Stimulated activated CD8-positive, alpha-beta memory T cell treated with anti-CD3 and anti-CD28 coated beads, Interleukin-12 subunit alpha, Interleukin-12 subunit beta, amount 100 ng/mL, for 24 hours (primary cell): Measurements from ENCODE around the gene DMD.

ENCODE experiments used
- DNase-seq: peaks from one replicate; pipeline ENCODE4 v3.0.0-alpha.2; 2020; ENCODE audit errors: extremely low read depth

Gene DMD

DNA sequence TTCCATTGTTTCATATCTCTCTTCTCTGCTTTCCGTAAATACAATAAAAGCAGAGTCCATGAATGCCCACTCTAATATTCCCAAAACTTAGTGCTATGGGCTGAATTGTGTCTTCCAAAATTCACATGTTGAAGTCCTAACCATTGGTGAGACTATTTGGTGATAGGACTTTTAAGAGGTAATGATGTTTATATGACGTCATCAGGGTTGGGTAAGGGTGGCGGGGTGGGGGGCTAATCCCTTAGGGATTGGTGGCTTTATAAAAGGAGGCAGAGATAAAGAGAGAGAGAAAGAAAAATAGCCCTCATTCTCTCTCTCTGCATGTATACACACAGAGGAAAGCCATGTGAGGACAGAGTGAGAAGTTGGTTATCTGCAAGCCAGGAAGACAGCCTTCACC, 722.2 kb downstream of the DMD start:
- no peak for DNase-seq

DNA sequence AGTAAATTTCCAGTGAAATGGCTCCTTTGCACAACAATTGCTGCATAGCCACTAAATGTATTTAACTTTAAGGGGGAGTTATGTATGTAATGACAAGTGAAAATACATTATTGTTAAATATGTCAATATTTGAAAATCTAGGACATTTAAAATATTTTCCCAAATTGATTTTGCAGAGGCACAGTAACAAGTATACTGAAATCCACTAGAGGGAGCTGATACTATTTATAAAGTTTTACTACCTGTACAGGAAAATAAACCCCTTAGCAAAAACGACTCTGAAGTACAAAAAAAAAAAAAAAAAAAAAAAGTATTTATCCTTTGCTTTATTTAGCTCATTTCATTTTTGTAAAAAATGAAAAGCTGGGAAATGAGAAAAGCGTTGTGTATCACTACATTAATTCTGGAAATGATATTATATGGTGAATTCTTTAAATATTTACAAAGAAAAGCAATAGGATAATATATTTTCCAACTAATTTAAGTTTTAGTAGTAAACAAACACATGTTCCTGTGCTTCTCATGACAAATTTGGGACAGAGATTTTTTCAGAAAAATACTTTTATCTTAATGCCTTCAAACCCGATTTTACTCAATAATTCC, 727.7 kb downstream of the DMD start:
- DNase-seq: no peak

DNA sequence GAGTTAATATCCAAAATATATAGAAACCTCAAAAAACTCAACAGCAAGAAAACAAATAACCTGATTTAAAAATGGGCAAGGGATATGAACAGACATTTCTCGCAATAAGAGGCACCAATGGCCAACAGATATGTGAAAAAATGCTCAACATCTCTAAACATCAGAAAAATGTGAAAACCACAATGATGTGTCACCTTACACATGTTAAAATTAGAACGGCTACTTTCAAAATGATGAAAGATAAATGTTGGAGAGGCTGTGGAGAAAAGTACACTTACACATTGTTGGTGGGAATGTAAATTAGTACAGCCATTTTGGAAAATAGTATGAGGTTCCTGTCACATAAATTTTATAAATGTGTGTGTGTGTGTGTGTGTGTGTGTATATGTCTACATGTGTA, 731.3 kb downstream of the DMD start:
- DNase-seq: no peak

DNA sequence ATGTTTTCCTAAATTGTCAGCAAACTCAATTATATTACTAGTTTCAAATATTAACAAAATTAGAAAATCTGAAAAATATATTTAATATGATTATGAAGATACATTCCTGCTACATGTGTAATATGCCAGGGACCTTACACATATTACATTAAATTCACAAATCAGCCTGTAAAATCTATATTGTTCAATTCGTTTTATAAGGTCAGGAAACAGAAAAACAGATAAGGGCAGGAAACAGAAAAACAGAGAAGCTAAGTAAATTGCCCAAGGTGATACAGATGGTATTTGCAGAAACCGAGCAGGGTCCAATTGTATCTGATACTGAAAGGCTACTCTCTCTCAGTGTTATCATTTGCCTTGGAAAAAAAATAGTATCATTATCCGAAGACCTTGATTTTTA, 739.0 kb downstream of the DMD start:
- DNase-seq: no peak

DNA sequence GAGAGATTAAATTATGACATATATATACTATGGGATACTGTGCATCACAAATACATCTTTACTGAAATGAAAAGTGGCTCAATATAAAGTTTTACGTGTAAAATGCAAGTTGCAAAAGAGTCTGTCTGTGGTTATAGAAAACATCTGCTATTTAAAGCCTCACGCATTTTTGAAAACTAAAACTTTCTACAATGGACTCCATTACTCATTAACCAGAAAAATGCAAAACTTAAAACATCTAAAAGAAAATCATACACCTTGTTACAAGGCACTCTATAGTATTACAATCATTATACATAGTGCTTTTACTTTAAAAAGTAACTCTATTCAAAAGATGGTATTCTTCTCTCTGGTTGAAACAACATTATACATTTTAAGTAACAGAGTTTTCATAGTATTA, 755.6 kb downstream of the DMD start:
- no peak for DNase-seq

DNA sequence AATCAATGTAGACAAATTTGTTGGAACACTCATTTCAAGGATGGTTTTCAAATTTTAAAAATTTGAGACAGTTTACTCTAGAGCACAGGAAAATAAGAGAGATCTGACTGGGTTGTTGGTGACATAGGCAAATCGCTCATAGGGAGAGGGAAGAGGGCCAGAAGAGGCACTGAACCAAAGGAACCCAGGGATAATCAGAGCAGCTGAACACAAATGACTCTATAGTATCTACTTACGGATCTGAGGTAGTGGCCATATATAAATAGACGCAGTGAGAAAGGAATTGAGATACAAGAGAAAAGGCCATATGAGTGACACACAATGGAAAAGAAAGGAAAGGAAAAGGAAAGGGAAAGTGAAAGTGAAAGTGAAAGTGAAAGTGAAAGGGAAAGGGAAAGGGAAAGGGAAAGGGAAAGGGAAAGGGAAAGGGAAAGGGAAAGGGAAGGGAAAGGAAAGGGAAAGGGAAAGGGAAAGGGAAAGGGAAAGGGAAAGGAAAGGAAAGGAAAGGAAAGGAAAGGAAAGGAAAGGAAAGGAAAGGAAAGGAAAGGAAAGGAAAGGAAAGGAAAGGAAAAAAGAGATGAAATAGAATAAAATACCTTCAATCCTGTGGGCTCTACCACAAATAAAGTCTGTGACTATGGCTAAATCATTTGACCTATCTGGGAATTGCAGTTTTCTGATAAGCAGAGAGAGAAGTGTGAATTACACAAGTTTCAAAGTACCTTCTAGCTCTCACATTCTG, 759.2 kb downstream of the DMD start:
- no peak for DNase-seq

DNA sequence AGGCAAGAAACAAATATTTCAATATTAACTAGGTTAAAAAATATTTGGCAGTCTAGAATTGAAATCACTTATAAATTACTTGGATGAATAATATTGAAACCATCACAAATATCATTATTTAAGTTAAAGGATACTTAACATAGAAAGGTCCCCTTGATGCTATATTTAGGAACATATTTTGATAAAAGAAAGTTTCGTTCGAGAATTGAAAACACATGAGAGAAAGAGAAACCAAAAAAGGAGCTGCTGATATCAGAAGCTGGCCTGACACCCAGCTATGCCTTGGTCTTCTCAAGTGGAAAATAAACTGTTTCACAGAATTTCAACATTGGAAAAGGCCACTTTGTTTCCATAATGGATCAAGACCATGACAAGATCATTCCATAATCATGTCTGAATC, 762.4 kb downstream of the DMD start:
- DNase-seq: no peak

DNA sequence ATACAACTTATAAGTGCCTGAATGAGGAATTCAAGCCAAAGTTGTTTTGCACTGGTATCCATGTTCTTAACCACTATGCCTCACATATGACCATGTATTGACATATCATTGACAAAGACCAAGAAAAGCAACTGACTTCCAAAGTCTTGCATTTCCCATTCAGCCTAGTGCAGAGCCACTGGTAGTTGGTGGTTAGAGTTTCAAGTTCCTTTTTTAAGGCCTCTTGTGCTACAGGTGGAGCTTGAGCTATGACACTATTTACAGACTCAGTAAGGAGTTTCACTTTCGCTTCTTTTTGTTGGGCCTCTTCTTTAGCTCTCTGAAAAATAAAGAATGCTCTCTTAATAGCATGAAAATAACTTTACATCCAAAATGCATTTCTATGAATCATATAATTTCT, 763.0 kb downstream of the DMD start:
- no peak for DNase-seq

DNA sequence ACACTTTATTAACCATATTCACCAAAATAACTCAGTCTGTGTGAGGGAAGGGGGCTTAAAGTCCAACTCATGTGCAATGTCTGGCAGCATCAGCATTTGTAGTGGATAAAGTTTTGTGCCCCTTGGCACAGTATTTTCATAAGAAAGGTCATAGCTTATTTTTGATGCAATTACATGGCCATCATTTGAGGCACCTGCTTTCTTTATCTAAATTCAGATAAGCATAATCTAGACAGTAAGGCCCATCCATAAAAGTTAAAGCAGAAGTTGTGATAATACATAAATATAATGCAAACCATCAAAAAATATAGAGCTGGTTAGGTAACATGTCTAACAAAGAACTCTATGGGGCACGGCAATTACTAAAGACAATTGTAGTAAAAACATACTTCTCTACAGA, 763.7 kb downstream of the DMD start:
- no peak for DNase-seq

DNA sequence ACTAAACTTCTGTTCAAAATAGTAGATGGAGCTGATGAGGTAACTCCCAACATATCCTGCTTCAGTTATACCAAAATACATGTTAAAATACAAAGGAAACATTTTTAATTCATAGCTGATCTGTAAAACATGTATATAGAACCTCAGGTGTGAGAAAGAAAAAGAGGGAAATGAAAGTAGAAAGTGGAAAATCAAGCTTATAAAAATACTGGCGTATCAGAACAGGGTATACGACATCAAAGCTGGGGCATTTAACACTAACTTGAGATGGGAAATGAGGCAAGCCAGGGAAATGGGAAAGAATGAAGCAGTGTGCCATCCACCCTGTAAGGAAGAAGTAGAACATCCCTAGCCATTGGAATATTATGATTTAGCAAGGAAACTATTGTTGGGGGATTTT, 767.5 kb downstream of the DMD start:
- no peak for DNase-seq

DNA sequence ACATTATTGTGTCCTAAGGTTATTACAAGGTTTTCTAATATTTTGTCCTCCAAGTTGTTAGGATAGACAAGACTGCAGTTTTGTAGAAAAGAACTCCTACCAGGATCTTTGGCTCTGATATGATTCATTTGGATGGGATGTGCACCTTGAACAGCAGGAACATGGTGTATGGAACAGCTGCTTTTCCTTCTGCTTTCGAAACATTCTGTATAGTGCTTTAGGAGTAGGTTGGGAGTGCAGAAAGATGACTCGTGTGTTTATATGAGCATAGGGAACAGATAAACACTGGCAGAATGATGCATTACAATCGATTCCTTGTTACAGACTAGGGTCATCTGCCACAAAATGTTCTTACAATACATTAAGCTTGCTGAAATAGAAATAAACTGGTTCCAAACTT, 790.1 kb downstream of the DMD start:
- DNase-seq: no peak

DNA sequence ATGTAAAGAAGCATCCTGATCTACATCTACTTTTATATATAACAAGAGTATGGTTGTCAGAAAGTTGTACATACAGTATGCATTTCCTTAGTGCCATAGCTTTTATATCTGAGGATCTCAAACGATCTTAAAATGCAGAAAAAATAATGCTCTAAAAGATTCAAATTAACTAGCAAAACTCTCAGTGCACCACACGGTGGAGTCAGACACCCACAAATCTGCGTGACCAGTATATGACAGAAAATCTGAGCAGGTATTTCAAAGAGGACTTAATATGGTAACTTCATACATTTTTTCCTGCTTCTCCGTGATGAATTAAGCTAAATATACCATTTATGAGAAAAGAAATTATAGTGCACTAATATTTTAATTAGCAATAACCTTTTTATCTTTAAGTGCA, 803.0 kb downstream of the DMD start:
- DNase-seq: no peak

DNA sequence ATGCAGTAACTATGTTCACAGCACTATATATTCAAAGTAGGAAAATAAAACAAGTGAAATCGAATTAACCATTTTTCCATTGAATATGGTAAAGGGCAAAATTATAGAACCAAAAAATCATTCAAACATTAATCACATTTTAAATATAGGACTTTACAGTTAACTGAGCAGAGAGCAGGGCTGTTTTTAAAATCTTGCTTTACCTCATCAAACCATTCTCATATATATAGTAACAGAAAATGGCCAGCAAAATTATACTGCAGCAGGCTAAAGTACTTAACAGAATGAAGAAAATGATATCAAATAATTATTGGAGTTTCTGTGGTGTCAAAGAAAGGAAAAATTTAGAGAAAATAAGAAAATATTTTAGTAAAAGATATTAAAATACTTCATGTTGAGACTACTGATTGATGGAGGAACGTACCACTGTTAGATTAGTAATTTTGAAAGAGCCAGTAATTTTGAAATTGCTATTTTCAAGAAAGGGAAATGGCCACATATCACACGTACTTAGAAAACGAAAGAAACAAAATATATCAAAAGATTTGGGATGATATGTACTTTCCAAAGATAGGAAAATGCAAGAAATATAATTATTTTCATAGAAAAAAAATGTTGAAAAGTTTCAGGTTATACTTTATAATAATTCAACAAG, 813.7 kb downstream of the DMD start:
- DNase-seq: no peak

DNA sequence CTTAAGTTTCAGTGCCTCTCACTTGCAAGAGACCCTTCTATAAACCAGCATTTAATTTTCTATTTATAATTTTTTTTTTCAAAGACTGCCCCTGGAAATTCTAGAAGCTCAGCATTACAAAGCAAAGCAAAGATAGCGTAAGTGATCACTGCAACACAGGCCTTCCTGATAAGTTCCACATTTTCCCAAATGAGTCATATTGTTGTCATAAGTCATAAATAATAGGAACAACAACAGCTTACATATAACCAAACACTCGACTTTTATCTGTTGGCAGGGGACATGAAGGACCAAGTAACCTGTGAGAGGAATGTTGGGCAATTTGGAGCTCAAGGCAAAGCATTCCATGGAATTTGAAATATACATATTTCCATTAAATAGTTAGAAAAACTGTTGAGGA, 815.5 kb downstream of the DMD start:
- no peak for DNase-seq

DNA sequence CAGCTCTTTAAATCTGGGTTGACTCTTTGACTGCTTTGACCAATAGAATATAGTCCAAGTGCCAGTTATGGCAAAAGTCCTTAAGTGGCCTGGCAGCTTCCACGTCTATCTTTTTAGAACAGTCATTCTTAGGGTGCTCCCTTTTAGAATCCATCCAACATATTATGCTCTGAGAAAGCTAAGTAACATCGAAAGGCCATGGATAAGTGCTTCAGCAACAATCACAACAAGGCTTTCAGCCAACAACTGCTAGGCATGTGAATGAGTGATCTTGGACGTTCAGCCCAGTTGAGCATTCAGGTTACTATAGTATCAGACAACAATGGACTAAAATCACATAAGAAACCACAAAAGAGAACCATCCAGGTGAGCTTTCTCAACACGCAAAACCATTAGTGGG, 818.7 kb downstream of the DMD start:
- no peak for DNase-seq

DNA sequence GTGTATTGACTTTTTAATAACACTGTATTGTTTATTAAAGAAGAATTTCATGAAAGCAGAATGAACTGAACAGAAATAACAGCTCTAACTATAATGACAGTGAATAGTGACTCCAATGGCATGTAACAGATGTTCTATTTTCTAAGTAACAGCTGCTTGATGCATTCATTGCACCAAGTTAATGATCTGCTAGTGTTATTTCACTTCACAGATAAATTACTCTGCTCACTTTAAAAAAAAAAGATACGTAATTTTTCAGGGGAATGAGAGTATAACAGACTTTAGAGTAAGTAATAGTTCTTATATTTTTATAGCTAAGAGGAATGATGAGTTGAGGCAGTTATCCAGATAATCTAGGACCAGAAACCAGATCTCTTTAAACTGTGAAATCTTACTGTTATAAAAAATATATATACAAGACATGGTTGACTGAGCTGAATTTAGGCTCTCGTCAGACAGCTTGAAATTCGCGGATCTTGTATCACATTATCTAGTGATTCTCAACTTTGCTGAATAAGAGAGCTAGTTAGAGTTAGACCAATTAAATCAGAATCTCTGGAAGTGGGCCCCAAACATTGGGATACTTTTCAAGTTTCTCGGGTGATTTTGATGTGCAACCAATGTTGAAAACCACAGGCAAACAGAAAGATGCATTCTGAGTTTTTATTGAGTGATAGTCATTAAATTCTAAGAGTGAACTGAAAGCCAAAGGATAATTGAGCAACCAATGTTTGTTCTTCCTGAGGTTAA, 840.7 kb downstream of the DMD start:
- DNase-seq: no peak

DNA sequence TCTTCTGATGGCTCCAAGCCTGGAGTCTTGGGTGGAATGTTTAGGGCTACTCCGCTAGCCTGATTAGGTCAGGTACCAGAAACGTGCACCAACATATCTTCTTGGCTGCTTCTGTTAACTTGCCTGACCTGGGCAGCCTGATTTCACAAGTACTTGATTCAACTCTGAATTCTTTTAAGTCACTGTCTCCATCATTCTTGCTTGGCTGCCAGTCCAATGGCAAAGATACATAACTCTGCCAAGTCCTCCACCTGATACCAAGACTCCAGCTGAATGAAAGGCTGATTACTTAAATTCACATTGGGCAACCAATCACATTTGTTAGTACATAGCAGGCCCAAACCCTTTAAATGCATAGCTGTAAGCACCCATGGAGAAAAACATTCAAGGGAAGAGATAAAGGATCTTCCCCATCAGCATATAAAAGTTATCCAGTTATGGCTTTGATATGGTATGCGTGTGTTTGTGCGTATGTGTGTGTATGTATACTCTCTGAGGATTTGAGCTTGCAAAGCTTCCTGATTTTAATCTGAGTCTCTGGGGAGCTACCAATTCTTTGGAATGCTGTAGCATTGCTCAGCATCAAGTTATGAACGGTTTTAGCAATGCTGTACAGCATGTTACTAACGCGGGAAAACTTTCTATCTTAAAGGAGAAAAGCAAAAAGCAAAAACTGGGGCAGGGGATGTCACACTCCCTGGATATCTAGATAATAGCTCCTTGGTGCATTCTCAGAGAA, 917.2 kb downstream of the DMD start:
- DNase-seq: no peak

DNA sequence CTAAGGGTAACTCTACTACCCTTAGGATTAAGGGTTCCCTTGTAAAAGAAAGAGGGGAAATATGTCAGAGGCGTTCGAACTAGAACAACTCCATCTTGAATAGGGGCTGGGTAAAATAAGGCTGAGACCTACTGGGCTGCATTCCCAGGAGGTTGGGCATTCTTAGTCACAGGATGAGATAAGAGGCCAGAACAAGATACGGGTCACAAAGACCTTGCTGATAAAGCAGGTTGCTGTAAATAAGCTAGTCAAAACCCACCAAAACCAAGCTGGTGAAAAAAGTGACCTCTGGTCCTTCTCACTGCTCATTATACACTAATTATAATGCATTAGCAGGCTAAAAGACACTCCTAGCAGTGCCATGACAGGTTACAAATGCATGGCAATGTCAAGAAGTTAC, 922.0 kb downstream of the DMD start:
- DNase-seq: no peak

DNA sequence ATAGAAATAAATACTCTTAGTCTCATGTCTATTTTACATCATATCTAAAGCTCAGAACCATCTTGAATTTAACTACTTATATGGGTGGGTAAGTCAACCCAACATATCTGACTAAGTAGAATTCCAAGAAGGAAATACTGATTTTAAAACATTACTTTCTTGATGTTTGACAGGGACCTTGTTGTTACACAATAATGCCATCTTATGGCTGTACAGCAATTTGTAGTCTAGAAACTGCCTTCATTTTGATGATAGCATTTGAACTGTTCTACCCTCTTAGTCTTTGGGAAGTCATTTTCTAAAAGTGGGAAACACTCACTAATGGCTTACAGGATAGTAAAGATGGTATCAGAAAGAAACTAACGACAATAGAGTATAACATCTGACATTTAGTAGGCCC, 929.5 kb downstream of the DMD start:
- DNase-seq: no peak

DNA sequence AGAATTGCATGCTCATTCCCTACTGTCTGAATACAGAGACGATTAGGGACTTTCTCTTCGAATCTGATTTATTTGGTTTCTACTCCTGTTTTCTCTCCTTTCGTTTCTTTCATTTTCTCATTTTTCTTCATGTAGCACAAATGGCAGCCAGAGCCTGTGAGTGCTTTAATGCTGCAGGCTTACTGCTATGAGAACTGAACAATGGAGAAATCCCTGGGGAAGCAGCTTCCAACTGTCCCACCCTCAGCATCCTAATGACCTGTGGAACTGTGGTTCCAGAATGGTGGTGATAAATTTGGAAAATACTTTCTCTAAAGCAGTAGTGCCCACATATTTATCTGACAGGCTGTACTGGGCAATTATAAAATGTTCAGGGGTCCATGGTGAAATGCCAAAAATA, 930.4 kb downstream of the DMD start:
- DNase-seq: no peak

DNA sequence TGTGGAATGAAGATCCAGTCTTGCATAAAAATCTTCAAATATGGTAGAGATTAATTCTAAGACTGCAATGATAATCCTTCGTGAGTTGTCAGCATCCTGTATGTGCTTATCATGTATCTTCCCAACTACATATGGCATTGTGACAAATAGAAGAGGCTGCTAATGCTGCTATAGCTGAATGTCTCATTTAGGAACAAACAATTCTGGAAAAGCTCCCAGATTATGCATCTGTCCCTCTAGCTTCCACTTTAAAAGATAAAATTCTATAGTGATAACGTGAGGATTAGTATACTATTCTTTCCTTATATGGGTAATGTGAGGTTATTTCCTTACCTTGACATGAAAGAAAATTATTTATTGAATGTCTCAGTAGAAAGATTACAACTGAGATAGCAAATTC, 930.9 kb downstream of the DMD start:
- DNase-seq: no peak

DNA sequence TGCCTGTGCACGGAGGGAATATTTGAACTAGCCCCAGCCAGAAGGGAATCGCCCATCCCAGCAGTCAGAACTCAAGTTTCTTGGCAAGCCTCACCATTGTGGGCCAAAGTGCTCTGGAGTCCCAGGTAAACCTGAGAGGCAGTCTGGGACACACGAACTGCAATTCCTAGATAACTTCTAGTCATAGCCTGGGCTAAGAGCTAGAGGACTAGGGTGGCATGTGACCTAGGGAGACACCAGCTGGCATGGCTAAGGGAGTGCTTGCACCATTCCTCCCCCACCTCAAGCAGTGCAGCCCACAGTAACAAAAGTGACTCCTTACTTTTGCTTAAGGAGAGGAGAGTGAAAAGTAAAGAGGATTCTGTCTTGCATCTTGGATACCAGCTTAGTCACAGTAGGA, 935.2 kb downstream of the DMD start:
- no peak for DNase-seq
